Measurements from ENCODE around the gene ARSG. TPM values are rescaled to one million over a fixed set of nuclear protein-coding genes. Genes with fewer than 3 reads are reported as not detected.

Gene ARSG
- polyA plus RNA-seq, 1 of the 3 experiments (the other 2 are of a cell fraction), result 0.41 TPM

DNA sequence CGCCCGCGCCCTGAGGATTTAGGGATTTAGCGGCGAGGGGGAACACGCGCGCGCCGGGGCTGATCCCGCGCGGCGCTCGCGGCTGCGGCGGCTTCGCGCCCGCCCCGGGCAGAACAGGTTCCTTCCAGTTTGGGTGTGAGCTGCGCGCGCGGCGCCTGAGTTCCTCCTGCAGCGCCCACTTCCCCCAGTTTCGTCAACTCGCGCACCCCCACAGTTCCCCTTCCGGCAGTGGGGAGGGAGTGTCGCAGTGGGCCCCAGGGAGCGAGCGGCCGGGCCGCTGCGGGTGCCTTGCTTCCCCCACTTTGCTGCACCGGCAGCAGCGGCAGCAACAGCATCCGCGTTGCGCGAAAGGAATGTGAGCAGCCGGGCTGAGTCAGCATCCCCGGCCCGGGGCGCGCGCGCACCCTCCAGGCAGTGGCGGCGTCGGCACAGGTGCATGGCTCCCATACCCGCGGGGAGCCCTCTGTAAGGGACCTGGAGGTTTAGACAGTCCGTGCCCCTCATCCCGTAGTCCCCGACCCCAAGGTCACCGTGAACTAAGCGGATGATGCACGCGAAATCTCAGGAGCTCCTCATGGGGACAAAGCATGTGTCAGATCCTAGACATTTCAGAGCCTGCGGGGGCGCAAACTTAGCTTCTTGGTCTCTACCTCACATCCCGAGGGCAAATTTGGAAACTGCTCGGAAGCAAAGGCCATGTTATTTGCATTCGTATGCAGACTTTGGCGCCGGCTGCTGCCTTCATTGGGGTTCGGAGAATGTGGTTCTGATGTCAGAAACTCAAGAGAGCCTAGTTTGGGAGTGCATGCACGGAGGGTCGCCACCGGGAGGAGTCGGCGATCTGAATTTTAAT lies 767 bp downstream of the ARSG start:
- Histone ChIP-seq H3K9me3 (no peaks in the 10 kb centered on the region), H3K4me3 (ENCODE audit: low read depth in 2 of 2, low read length in 1 of 2) (peak overlapping the region; percentile 55 to 72), H4K20me1 (ENCODE audit: insufficient read depth) (no peaks in the 10 kb centered on the region), H3K4me1 (ENCODE audit: control insufficient read depth in 1 of 2, insufficient read depth in 2 of 2, low read depth in 1 of 2, low read length in 1 of 2) (peaks cover 0 to 13% of the 10 kb centered on the region in 2 experiments; a peak in 2 of 4 replicates), H3K36me3 (replicated peaks in 1 of 2; ENCODE audit: control insufficient read depth in 1 of 2, insufficient read depth in 2 of 2, low read length in 1 of 2) (no peaks in the 10 kb centered on the region), H2AFZ (ENCODE audit: low read depth) (peak overlapping the region; percentile 78; the same call in 1 of the 2 replicates), H3K27me3 (ENCODE audit: insufficient read depth) (peaks cover 66% of the 10 kb centered on the region), H3K9ac (peak overlapping the region; percentile 26; the same call in 1 of the 2 replicates), H3K27ac (ENCODE audit: low read depth in 2 of 2, low read length in 1 of 2) (no peak overlapping the region), H3K4me2 (peak overlapping the region; percentile 99), H3F3A (replicated peaks; ENCODE audit: insufficient read depth) (no peaks in the 10 kb centered on the region), H3K79me2 (ENCODE audit: insufficient read depth) (no peaks in the 10 kb centered on the region), H3K9me2 (no peaks in the 10 kb centered on the region)
- POLR2A ChIA-PET, result interaction anchor here (0.6 kb wide), 1 partner anchor 44 kb away, joined by 3 read pairs; the partner anchor contains the start of gene AMZ2
- WGBS (ENCODE audit: low lambda C conversion rate), result 1% methylated on average over 25 of the region's 76 CpGs
- TF ChIP-seq MXI1 (IDR thresholded peaks at IDR 0.05; ENCODE audit: low read depth, low read length) (peak; percentile 45; the same call in 1 of the 2 replicates), FOSL2 (IDR thresholded peaks at IDR 0.05; ENCODE audit: borderline replicate concordance, low read depth) (peak; percentile 33; the same call in 1 of the 2 replicates)
- TF ChIP-seq, protein P1, sequence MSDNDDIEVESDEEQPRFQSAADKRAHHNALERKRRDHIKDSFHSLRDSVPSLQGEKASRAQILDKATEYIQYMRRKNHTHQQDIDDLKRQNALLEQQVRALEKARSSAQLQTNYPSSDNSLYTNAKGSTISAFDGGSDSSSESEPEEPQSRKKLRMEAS (IDR thresholded peaks at IDR 0.05; ENCODE audit: low read depth), result no peak
- CTCF ChIA-PET, result interaction anchor here (1.0 to 4.1 kb wide), 8 partner anchors 14 to 170 kb away, joined by 3 to 15 read pairs (median 4); no protein-coding TSS in a partner anchor
- DNase-seq, result peak; percentile 86

DNA sequence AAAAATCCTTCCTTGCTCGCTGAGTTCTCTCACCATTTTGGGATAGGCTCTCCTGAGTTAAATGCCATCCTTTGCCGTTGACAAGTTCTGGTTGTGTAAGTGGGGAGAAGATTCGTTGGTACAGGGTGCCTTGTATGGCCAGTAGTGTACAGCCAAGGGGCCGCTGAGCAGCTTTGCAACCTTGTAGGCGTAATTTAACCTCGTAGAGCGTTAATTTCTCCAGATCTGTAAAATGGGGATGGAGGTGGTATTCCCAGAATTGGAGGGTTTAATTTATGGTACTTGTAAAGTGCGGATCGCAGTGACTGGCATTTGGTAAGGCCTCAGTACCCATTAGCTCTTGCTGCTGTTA lies 1.4 kb downstream of the ARSG start:
- Histone ChIP-seq H3K79me2 (ENCODE audit: insufficient read depth) (no peaks in the 10 kb centered on the region), H3K4me1 (ENCODE audit: control insufficient read depth in 1 of 2, insufficient read depth in 2 of 2, low read depth in 1 of 2, low read length in 1 of 2) (peaks cover 0 to 13% of the 10 kb centered on the region in 2 experiments; a peak in 2 of 4 replicates), H3K4me2 (peak overlapping the region; percentile 99), H3K36me3 (replicated peaks in 1 of 2; ENCODE audit: control insufficient read depth in 1 of 2, insufficient read depth in 2 of 2, low read length in 1 of 2) (no peaks in the 10 kb centered on the region), H3K27me3 (ENCODE audit: insufficient read depth) (peaks cover 61% of the 10 kb centered on the region), H3K4me3 (ENCODE audit: low read depth in 2 of 2, low read length in 1 of 2) (peak overlapping the region; percentile 55 to 72; a peak in 2 of 4 replicates), H3K27ac (ENCODE audit: low read depth in 2 of 2, low read length in 1 of 2) (no peak overlapping the region), H4K20me1 (ENCODE audit: insufficient read depth) (no peaks in the 10 kb centered on the region), H3K9ac (no peak overlapping the region), H3K9me3 (no peaks in the 10 kb centered on the region), H3K9me2 (no peaks in the 10 kb centered on the region), H2AFZ (ENCODE audit: low read depth) (no peak overlapping the region), H3F3A (replicated peaks; ENCODE audit: insufficient read depth) (no peaks in the 10 kb centered on the region)
- no peak for TF ChIP-seq GATA2 (CRISPR knock-in tag; IDR thresholded peaks at IDR 0.05)
- no peak for TF ChIP-seq SMC3 (IDR thresholded peaks at IDR 0.05; ENCODE audit: low read depth, low read length)
- TF ChIP-seq RCOR1 (IDR thresholded peaks at IDR 0.05; ENCODE audit: low read length), result no peak
- TF ChIP-seq MXI1 (IDR thresholded peaks at IDR 0.05; ENCODE audit: low read depth, low read length), result no peak
- 54% methylated on average over 9 of the region's 9 CpGs for WGBS (ENCODE audit: low lambda C conversion rate)
- DNase-seq, result no peak
- ChIA-PET CTCF (interaction anchor here (1.0 to 4.1 kb wide), 7 partner anchors 26 to 170 kb away, joined by 3 to 15 read pairs (median 3); no protein-coding TSS in a partner anchor), POLR2A (no interaction called here)

DNA sequence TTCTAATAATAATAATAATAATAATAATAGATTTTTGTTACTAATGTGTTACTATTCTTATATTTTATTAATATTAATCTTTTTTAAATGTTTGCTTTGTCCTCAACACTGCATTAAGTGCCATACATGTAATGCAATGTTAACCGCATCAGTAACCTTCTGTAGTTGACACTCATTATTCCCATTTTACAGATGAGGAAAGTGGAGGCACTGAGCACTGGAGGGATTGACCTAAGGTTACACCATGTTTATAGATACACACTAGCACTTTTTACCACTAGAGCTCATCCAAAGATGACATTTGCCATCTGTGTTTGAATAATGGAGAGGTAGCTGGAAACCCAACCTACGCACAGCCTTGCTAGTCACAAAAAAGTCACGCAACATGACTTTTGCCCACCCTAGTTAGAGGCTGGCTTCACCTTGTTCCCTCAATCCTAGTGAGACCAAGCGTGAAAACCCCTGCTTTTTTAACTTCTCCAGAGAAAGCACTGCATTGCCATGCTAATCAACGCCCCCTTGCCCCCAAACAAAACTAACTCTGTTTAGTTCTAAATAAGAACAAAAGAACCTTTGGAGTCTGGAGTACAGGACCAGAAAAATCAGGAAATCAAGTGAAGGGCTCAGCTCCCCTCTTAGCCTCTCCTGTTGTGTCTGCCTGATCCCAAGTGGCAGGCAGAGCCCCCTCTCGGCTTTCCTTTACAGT lies 2.3 kb downstream of the ARSG start:
- no peak for DNase-seq
- POLR2A ChIA-PET, result no interaction called here
- Histone ChIP-seq H3K9ac (no peak overlapping the region), H3F3A (replicated peaks; ENCODE audit: insufficient read depth) (no peaks in the 10 kb centered on the region), H4K20me1 (ENCODE audit: insufficient read depth) (no peaks in the 10 kb centered on the region), H2AFZ (ENCODE audit: low read depth) (no peak overlapping the region), H3K4me1 (ENCODE audit: control insufficient read depth in 1 of 2, insufficient read depth in 2 of 2, low read depth in 1 of 2, low read length in 1 of 2) (peaks cover 0 to 13% of the 10 kb centered on the region in 2 experiments; a peak in 2 of 4 replicates), H3K79me2 (ENCODE audit: insufficient read depth) (no peaks in the 10 kb centered on the region), H3K4me3 (ENCODE audit: low read depth in 2 of 2, low read length in 1 of 2) (no peak overlapping the region), H3K36me3 (replicated peaks in 1 of 2; ENCODE audit: control insufficient read depth in 1 of 2, insufficient read depth in 2 of 2, low read length in 1 of 2) (no peaks in the 10 kb centered on the region), H3K4me2 (no peak overlapping the region), H3K27me3 (ENCODE audit: insufficient read depth) (peaks cover 55% of the 10 kb centered on the region), H3K27ac (ENCODE audit: low read depth in 2 of 2, low read length in 1 of 2) (no peak overlapping the region), H3K9me3 (no peaks in the 10 kb centered on the region), H3K9me2 (no peaks in the 10 kb centered on the region)
- 69% methylated on average over 6 of the region's 6 CpGs for WGBS (ENCODE audit: low lambda C conversion rate)
- CTCF ChIA-PET, result interaction anchor here (4.1 kb wide), 1 partner anchor 143 kb away, joined by 15 read pairs; no protein-coding TSS in a partner anchor
- no peak for TF ChIP-seq NFIC (IDR thresholded peaks at IDR 0.05; ENCODE audit: borderline replicate concordance)
- TF ChIP-seq EP300 (IDR thresholded peaks at IDR 0.05; ENCODE audit: borderline replicate concordance in 1 of 2, low read depth in 1 of 2, low read length in 1 of 2), result no peak
- TF ChIP-seq, protein P2, sequence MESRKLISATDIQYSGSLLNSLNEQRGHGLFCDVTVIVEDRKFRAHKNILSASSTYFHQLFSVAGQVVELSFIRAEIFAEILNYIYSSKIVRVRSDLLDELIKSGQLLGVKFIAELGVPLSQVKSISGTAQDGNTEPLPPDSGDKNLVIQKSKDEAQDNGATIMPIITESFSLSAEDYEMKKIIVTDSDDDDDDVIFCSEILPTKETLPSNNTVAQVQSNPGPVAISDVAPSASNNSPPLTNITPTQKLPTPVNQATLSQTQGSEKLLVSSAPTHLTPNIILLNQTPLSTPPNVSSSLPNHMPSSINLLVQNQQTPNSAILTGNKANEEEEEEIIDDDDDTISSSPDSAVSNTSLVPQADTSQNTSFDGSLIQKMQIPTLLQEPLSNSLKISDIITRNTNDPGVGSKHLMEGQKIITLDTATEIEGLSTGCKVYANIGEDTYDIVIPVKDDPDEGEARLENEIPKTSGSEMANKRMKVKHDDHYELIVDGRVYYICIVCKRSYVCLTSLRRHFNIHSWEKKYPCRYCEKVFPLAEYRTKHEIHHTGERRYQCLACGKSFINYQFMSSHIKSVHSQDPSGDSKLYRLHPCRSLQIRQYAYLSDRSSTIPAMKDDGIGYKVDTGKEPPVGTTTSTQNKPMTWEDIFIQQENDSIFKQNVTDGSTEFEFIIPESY (IDR thresholded peaks at IDR 0.05; ENCODE audit: borderline replicate concordance, low read depth), result no peak
- TF ChIP-seq SIN3A (IDR thresholded peaks at IDR 0.05; ENCODE audit: borderline replicate concordance, low read depth, low read length), result no peak
- no peak for TF ChIP-seq TEAD4 (IDR thresholded peaks at IDR 0.05; ENCODE audit: borderline replicate concordance, insufficient read depth)
- TF ChIP-seq RCOR1 (IDR thresholded peaks at IDR 0.05; ENCODE audit: low read length), result no peak
- TF ChIP-seq TCF12 (IDR thresholded peaks at IDR 0.05), result no peak
- no peak for TF ChIP-seq SMC3 (IDR thresholded peaks at IDR 0.05; ENCODE audit: low read depth, low read length)
- TF ChIP-seq RXRA (IDR thresholded peaks at IDR 0.05; ENCODE audit: borderline replicate concordance, low read depth), result no peak
- no peak for TF ChIP-seq GATA2 (CRISPR knock-in tag; IDR thresholded peaks at IDR 0.05)

Measured in SK-N-SH (cell line).